Bronchial epithelial cell (primary cell): Measurements from ENCODE around the gene NADK. TPM values are rescaled to one million over a fixed set of nuclear protein-coding genes. Genes with fewer than 3 reads are reported as not detected.

ENCODE experiments used
- DNase-seq: peaks from one replicate; pipeline ENCODE4 v3.0.0-alpha.2; 2010; ENCODE audit warnings: low read depth
- FAIRE-seq: peaks from 2 replicates; lab custom pipeline; 2011; peaks lifted over from hg19 to GRCh38; lab: Jason Lieb, UNC
- H3K27me3 ChIP-seq: 2 replicates; pipeline ENCODE4 v1.5.1; 2011; ENCODE audit warnings: low read length; ENCODE audit not compliant: control insufficient read depth, insufficient read depth
- H3K36me3 ChIP-seq: 2 replicates; pipeline ENCODE4 v1.5.1; 2011; ENCODE audit warnings: low read length; ENCODE audit not compliant: control insufficient read depth, insufficient read depth
- H3K4me3 ChIP-seq: 2 replicates; pipeline ENCODE4 v1.5.1; 2011; ENCODE audit warnings: mild to moderate bottlenecking, low read depth, low read length, control low read depth
- total RNA-seq: library from RNA; depleted of rRNA; stranded (reverse); fragments of >200 nt; gene quantifications from 2 replicates; pipeline ENCODE4 v1.2.1, GENCODE V29; 2014
- TF ChIP-seq, protein P1 (sequence below): IDR thresholded peaks from 2 replicates; pipeline ENCODE4 v1.5.1; 2011; ENCODE audit warnings: mild to moderate bottlenecking, moderate library complexity, low read length, control low read depth, inconsistent platforms; ENCODE audit not compliant: insufficient read depth, severe bottlenecking

NADK gene
- total RNA-seq, 1 donor from 2014 or later: 41.6 TPM

DNA sequence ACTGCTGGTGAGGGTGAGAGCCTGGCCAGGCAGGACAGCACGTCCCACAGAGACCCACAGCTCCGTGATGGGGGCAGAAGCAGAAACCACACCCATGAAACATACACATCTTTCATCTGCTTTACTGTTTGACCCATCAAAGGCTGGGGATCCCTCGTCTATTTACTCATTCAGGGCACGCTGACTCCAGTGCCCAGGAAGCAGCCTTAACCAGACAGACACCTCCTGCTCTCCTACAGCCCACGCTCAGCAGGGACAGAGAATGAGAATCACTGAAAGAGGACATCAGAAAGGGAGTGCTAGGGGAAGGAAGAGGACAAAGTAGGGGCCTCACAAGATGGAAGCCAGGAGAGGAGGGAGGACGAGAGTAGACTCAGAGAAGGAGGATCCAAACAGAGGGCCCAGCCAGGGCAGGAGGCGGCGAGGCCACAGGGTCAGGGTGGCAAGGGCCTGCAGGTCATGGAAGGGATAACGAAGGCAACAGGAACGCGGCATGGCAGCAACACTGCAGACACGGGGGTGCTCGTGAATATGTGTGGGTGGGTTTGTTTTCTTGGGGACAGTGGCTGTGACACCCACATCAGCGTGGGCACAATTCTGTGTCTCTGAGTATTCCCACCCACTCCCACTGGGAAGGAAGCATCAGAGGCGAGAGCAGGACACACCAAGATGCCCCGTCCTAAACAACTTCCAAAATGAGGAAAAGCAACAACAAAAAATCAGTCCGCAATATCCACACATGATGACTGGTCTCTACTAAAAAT lies 15.4 kb upstream of the NADK start:
- FAIRE-seq: no peak
- TF ChIP-seq, protein P1, sequence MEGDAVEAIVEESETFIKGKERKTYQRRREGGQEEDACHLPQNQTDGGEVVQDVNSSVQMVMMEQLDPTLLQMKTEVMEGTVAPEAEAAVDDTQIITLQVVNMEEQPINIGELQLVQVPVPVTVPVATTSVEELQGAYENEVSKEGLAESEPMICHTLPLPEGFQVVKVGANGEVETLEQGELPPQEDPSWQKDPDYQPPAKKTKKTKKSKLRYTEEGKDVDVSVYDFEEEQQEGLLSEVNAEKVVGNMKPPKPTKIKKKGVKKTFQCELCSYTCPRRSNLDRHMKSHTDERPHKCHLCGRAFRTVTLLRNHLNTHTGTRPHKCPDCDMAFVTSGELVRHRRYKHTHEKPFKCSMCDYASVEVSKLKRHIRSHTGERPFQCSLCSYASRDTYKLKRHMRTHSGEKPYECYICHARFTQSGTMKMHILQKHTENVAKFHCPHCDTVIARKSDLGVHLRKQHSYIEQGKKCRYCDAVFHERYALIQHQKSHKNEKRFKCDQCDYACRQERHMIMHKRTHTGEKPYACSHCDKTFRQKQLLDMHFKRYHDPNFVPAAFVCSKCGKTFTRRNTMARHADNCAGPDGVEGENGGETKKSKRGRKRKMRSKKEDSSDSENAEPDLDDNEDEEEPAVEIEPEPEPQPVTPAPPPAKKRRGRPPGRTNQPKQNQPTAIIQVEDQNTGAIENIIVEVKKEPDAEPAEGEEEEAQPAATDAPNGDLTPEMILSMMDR: no peak
- no peak for DNase-seq
- Histone ChIP-seq H3K27me3 (no peaks in the 10 kb centered on the region), H3K4me3 (no peak overlapping the region), H3K36me3 (peaks cover 45% of the 10 kb centered on the region)

DNA sequence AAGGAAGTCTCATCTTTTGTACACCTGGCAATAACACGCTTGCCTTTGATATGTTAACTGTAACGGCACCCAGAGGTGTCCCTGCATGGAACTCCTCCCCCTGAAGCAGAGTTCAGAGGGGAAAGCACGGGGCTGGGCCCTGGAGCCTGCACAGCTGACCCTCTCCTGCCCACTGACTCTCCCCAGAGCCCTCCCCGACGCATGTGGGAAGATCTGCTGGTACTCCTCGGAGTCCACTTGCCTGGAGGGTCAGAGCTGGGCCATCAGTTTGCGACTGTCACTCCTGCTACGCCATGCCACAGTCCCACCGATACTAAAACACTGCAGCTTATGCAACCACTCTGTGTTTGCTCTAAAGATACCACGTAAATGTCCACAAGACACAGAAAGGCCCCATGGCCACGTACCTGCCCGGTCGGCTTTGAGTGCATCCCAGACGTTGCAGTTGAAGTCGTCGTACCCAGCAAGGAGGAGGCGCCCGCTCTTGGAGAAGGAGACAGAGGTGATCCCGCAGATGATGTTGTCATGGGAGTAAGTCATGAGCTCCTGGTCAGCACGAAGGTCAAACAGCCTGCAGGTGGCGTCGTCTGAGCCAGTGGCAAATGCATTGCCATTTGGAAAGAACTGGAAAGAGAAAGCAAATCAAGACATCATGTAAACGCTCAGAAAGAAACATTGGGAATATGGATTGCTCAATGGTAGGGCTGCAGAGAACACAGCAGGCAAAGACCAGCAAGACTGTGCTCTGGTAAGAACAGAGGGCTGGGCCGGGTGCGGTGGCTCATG lies 10.6 kb upstream of the NADK start:
- H3K27me3 ChIP-seq: no peaks in the 10 kb centered on the region
- H3K4me3 ChIP-seq: no peak overlapping the region
- H3K36me3 ChIP-seq: peaks cover 46% of the 10 kb centered on the region
- DNase-seq (no peak), FAIRE-seq (no peak)
- TF ChIP-seq, protein P1: peak; percentile 35

DNA sequence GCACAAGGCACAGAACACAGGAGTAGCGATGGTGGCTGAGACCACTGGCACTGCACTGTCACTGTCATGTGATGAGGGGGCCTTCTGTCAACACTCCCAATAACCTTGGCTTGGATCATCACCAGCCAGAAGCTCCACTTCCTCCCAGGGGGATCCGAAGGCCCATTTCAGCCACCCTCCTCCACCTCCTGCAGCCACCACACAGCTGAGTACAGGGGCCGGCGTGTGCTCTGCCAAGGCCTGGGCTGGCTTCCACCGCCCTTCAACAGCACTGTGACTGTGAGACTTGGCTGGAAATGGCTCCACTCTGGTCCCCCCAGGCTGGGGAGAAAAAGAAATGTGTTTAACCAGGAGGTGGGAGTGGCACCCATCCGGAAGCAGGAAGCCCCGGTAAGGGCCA lies 9.9 kb upstream of the NADK start:
- no peak for DNase-seq
- no peak overlapping the region for H3K4me3 ChIP-seq
- H3K36me3 ChIP-seq: peaks cover 41% of the 10 kb centered on the region
- H3K27me3 ChIP-seq: no peaks in the 10 kb centered on the region
- TF ChIP-seq, protein P1: no peak
- no peak for FAIRE-seq

DNA sequence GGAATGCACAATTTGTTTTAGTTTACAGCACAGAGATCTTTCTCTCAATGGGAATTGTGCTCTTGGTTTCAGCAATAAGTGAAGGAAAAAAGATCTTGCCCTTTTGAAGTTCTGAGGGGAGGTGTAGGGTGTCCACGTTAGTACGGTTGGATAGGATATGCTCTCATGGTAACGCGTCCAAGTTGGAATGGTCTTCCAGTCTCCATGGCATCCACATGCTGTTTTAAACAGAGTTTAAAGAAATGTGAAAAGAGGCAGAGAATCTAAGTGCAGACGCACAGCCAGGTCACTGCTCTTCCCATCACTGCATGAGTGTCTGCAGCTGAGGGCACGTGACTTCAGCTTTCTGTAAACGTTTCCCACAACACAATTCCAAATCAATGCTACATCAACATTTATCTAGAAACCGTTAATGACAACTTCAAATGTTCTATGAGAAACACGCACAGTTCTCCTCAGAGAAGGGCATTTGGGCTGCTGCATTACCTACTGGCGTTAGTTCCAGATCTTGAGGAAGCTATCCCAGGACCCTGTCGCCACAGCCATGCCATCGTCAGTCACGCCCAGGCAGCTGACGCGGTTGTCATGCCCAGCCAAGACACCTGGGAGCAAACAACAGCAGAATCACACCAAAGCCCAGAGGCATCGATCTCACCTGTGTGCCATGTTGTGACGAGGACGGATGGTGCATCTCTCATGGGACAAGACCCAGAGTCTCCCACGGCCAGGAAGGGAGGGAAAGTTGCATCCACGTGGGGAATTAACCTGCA lies 8.8 kb upstream of the NADK start:
- FAIRE-seq: peak; percentile 55
- TF ChIP-seq, protein P1: no peak
- Histone ChIP-seq H3K36me3 (peaks cover 39% of the 10 kb centered on the region), H3K27me3 (no peaks in the 10 kb centered on the region), H3K4me3 (no peak overlapping the region)
- no peak for DNase-seq

DNA sequence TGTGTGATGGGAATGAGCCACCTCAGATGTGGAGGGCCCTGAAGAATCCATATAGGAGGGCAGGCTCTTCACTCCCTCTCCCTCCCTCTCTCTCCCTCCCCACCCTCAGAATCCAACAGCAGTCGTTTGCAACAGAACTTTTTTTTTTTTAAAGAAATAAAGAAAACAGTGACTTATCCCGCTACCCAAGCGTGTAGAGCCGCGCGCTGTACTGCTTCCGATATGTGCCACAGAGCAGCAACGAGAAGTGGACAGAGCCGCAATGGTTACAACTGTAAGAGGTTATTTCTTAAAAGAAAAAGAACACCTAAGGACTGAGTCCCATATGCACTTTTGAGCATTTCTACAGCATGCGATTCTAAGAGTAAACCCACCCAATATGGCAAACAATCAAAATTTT lies 7.4 kb upstream of the NADK start:
- H3K36me3 ChIP-seq: peaks cover 32% of the 10 kb centered on the region
- no peak for DNase-seq
- no peak overlapping the region for H3K4me3 ChIP-seq
- TF ChIP-seq, protein P1: no peak
- FAIRE-seq: no peak
- no peaks in the 10 kb centered on the region for H3K27me3 ChIP-seq
